Activated naive CD4-positive, alpha-beta T cell treated with anti-CD3 and anti-CD28 coated beads, Interleukin-2, amount 50 U/mL, for 24 hours (primary cell): ENCODE data around the gene ELL.
A peak's percentile ranks its signal among the peaks of the same experiment; 100 is the strongest.

Experiments
- H3K27ac Mint-ChIP-seq: one replicate; pipeline ENCODE4 v1.8.0; 2021; ENCODE audit warnings: mild to moderate bottlenecking, mixed read lengths
- H3K27me3 Mint-ChIP-seq: one replicate; pipeline ENCODE4 v1.8.0; 2021; ENCODE audit warnings: mixed read lengths
- H3K36me3 Mint-ChIP-seq: one replicate; pipeline ENCODE4 v1.8.0; 2021; ENCODE audit warnings: mixed read lengths
- H3K4me1 Mint-ChIP-seq: one replicate; pipeline ENCODE4 v1.8.0; 2021; ENCODE audit warnings: mixed read lengths
- H3K4me3 Mint-ChIP-seq: one replicate; pipeline ENCODE4 v1.8.0; 2021; ENCODE audit warnings: mild to moderate bottlenecking, mixed read lengths
- H3K9me3 Mint-ChIP-seq: one replicate; pipeline ENCODE4 v1.8.0; 2021; ENCODE audit warnings: mixed read lengths

ELL gene

DNA sequence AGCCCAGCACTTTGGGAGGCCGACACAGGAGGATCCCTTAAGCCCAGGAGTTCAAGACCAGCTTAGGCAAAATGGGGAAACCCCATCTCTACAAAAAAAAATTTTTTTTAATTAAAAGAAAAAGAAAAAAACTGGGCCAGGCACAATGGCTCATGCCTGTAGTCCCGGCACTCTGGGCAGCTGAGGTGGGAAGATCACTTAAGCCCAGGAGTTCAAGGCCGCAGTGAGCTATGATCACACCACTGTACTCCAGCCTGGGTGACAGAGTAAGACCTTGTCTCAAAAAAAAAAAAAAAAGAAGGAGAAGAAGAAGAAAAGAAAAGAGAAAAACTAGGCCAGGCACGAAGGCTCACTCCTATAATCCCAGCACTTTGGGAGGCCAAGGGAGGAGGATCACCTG is 4.3 kb downstream of the ELL start:
- Mint-ChIP-seq H3K9me3 (no peaks in the 10 kb centered on the region), H3K4me1 (peaks cover 45% of the 10 kb centered on the region), H3K27ac (no peak overlapping the region), H3K27me3 (no peaks in the 10 kb centered on the region), H3K36me3 (no peaks in the 10 kb centered on the region), H3K4me3 (no peak overlapping the region)

DNA sequence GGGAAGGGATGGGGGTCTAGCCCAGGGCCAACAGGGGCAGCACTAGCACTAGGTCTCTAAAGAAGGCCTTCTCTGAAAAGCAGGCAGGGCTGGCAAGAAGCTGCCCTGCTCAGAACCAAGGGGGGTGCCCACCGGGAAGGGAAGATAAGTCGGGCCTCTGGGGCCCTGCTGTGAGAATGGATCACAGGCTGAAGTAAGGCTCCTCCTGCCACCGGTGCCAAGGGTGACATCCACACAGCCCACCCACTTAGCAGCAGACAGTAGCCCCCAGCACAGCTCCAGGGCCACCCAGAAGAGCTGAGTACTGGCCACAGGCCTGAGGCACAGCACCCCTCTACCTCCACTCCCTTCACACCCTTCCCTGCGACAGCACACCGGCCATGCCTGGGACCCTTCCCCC is 5.9 kb downstream of the ELL start:
- Mint-ChIP-seq H3K4me3 (no peak overlapping the region), H3K27me3 (no peaks in the 10 kb centered on the region), H3K9me3 (no peaks in the 10 kb centered on the region), H3K4me1 (peaks cover 46% of the 10 kb centered on the region), H3K36me3 (no peaks in the 10 kb centered on the region), H3K27ac (no peak overlapping the region)

DNA sequence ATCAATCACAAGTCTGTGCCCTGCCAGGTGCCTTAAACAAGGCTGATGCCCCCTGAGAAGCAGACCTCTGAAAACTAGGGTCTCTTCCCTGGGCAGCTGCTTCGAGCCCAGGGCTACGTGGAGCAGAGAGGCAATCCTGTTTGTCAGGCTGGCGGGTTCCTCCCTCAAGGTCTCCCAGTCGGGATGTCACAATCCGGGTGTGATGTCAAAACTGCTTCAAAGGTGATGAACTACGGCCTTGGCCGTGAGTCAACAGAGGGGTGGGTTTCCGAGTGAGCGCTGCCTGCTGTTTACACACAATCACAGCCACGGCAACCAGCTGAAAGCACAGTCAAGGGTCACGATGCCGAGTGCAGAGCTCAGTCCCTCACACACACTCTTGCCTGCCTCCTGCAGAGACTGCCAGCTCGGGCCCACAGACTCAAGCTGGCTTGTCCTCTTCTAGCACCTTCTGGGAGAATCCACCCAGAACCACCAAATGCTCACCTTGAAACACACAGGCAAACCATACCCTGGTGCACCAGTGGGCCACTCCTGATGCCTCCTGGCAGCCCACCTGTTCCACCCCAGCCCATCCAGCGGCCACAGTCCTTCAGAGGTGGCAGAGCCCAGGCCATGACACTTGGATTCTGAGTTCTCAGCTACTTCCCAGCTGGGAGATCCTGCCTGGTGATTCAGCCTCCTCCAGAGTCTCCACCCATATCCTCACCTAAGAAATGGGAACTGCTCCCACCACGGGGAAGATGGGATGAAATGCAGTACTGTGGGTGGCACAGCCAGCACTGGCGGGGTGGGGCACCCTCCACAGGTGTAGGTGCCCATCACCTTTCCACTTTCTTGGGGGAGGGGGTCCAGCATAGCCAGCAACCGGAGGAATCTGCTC is 6.8 kb downstream of the ELL start:
- H3K27ac Mint-ChIP-seq = no peak overlapping the region
- H3K4me3 Mint-ChIP-seq = no peak overlapping the region
- no peaks in the 10 kb centered on the region for H3K9me3 Mint-ChIP-seq
- H3K36me3 Mint-ChIP-seq = no peaks in the 10 kb centered on the region
- no peaks in the 10 kb centered on the region for H3K27me3 Mint-ChIP-seq
- H3K4me1 Mint-ChIP-seq = peaks cover 46% of the 10 kb centered on the region

DNA sequence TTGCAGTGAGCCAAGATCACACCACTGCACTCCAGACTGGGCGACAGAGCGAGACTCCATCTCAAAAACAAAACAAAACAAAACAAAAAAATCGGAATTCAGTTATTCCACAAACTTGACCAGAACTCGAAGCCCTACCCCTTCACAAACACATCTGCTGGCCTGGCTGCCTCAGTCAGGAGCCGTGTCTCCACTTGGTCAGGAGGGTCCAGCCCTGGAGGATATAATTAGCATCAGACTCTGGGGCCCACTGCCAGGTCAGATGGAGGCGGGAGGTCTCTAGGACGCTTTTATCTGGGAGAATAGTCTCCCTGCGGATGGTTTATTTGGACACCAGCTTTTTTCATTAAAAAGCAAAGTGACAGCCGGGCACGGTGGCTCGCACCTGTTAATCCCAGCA is 8.0 kb downstream of the ELL start:
- peak overlapping the region; percentile 19 for H3K4me3 Mint-ChIP-seq
- no peak overlapping the region for H3K27ac Mint-ChIP-seq

DNA sequence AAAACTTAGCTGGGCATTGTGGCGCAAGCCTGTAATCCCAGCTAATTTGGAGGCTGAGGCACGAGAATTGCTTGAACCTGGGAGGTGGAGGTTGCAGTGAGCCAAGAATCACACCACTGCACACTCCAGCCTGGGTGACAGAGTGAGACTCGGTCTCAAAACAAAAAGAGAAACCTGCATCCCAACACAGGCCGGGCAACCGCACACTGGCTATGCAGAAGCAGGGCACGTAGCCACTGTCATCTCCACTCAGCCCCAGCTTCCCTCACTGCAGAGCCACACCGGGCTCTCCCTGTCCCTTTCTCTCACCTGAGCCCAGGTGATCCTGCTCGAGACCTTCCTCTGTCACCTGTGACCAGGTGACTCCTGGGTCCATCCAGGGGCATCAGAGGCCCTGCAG is 11.7 kb downstream of the ELL start:
- Mint-ChIP-seq H3K27ac (no peak overlapping the region), H3K9me3 (no peaks in the 10 kb centered on the region), H3K4me3 (no peak overlapping the region), H3K27me3 (no peaks in the 10 kb centered on the region), H3K4me1 (peaks cover 47% of the 10 kb centered on the region), H3K36me3 (no peaks in the 10 kb centered on the region)

More for the DNA sequence above, 8.0 kb downstream of the ELL start:
- no peaks in the 10 kb centered on the region for H3K36me3 Mint-ChIP-seq
- H3K4me1 Mint-ChIP-seq = peaks cover 41% of the 10 kb centered on the region
- no peaks in the 10 kb centered on the region for H3K27me3 Mint-ChIP-seq
- no peaks in the 10 kb centered on the region for H3K9me3 Mint-ChIP-seq

DNA sequence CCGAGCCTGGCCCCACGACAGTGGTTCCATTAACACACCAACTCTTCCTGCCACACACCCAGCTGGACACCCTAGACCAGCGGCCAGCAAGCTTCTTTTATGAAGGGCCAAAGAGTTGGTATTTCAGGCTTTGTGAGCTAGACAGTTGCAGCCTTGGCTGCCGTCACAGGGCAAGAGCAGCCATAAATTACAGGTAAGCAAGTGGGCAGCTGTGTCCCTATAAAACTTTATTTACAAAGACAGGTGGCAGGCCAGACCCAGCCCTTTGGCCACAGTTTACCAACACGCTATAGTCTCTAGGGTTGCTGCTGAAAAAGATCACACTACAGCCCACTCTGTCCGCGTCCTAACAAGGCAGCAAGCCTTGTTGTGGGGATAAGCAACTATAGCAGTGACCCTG is 13.3 kb downstream of the ELL start:
- Mint-ChIP-seq H3K27me3 (no peaks in the 10 kb centered on the region), H3K9me3 (no peaks in the 10 kb centered on the region), H3K27ac (no peak overlapping the region), H3K4me3 (no peak overlapping the region), H3K4me1 (peaks cover 49% of the 10 kb centered on the region), H3K36me3 (no peaks in the 10 kb centered on the region)

DNA sequence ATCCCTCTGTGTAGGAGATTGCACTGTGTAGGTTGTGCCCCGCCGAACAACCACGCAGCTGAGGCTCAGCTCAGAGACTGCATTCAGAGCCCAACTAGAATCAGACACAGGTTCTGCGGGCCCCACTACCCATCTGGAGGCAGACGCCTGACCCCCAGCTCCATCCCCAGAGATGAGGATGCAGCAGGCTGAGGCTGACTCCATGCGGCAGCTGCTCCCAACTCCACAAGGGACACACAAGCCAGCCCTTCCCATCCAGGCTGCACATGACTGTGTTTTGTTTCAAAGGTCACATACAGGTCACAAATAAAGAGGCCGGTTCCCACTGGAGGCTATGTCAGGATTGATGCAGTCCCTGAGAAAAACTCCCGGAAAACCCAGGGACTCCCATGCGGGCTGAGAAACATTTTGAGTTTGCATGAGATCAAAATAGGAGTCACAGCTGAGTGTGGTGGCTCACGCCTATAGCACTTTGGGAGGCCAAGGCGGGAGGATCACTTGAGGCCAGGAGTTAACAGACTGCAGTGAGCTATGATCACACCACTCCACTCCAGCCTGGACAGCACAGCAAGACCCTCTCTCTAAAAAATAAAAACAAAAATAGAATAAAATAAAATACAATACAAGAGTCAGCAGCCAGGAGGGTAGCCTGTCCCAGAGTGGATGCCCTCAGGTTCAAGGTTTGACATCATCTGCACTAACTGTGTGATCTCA is 14.0 kb downstream of the ELL start:
- H3K4me1 Mint-ChIP-seq = peaks cover 49% of the 10 kb centered on the region
- H3K4me3 Mint-ChIP-seq = peak overlapping the region; percentile 55
- no peaks in the 10 kb centered on the region for H3K9me3 Mint-ChIP-seq
- no peaks in the 10 kb centered on the region for H3K36me3 Mint-ChIP-seq
- H3K27me3 Mint-ChIP-seq = no peaks in the 10 kb centered on the region
- no peak overlapping the region for H3K27ac Mint-ChIP-seq

DNA sequence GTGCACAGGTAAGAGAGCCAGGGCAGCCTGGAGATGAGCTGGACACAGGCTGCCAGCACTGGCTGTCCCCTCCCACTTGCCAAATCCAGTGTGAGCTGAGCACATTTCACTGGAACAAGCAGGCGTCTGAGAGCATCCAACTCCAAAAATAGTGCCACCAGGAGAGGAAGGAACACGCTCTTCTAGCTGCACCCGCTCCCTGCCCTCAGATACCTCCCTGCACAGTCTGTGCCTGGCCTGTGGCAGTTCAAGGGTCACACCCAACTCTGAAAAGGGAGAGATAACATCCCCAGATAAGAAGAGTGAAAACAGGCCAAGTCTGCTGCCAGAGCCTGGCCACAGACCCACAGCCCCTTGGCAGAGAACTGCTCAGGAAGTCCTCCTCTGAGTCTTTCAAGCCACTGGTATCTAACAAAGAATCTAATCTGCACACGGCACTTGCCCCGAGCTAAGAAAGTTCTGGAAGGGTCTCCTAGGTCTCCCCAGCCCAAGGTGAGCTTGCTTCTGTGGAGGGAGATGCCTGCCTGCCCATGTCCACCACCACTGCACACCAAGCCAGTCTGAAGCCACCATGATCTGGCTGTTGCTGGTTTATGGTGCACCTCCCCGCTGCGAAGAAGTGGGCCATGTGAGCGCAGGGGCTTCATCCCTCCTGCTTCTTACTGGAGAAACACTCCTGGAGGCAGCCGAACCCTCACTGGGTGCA is 14.7 kb downstream of the ELL start:
- Mint-ChIP-seq H3K27me3 (no peaks in the 10 kb centered on the region), H3K36me3 (no peaks in the 10 kb centered on the region), H3K4me3 (peak overlapping the region; percentile 55), H3K4me1 (peaks cover 54% of the 10 kb centered on the region), H3K27ac (peak overlapping the region; percentile 32), H3K9me3 (no peaks in the 10 kb centered on the region)

DNA sequence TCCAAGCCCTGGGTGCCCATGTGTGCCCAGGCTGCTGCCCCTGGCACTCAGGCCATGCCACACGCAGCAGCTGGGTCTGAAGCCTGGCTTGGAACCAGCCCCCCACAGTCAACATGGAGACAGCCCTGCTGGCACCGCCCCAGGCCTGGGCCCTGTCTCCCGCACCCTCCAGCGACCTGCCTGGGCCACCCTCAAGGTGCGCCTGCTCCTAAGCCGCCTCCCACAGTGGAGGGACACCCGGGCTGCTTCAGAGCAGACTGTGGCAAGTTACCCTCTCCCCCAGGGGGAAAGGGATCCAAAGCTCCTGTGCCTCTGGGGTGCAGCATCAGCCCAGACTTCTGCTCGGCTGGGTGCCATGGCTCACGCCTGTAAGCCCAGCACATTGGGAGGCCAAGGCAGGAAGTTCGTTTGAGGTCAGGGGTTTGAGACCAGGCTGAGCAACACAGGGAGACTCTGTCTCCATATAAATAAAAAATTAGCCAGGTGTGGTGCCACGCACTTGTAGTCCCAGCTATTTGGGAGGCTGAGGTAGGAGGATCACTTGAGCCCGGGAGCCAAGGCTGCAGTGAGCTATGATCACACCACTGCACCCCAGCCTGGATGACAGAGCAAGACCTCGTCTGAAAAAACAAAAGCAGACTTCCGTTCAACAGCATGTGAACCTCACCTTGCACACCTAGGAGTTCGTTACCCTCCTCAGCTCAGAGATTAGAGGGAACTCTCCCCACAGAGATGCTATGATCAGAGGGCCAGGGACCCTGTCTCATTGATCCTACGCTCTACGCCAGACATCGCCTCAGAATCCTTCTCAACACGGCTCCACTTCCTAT is 15.6 kb downstream of the ELL start:
- Mint-ChIP-seq H3K9me3 (no peaks in the 10 kb centered on the region), H3K27ac (no peak overlapping the region), H3K4me3 (no peak overlapping the region), H3K27me3 (no peaks in the 10 kb centered on the region), H3K4me1 (peaks cover 60% of the 10 kb centered on the region), H3K36me3 (no peaks in the 10 kb centered on the region)

DNA sequence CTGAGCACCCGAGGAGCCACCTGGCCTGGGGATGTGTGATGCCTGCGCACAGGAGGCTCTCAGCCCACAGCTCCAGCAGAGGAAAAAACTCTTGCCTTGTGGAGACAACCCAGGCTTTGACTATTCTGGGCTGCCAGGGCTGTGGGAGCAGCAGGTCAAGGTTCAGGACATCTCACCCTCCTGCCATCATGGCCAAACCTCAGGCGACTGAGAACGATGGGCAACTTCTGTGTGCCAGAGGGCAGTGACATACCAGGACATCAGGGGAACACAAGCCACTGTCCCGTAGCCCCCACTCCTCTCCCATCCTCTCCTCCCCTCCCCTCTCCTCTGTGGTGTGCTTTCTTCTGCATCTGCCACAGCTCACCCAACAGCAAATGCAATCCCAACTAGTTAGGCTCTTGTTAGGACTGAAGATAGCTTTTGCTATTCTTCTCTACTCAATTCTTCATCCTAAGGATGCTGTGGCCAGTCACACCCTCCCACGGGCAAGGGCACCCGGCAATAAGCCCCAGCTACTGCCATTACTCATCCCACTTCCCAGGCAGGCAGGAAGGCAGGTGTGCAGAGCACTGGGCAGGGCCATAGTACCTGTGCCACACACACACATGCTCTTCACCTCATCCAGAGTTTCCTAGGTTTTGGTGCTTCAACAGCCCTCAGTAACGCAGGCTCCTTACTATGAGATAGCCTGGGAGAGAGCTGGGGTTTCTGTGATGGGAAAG is 16.8 kb downstream of the ELL start:
- H3K4me3 Mint-ChIP-seq = peak overlapping the region; percentile 26
- peaks cover 68% of the 10 kb centered on the region for H3K4me1 Mint-ChIP-seq
- H3K27me3 Mint-ChIP-seq = no peaks in the 10 kb centered on the region
- H3K36me3 Mint-ChIP-seq = no peaks in the 10 kb centered on the region
- H3K9me3 Mint-ChIP-seq = no peaks in the 10 kb centered on the region
- H3K27ac Mint-ChIP-seq = peak overlapping the region; percentile 51

DNA sequence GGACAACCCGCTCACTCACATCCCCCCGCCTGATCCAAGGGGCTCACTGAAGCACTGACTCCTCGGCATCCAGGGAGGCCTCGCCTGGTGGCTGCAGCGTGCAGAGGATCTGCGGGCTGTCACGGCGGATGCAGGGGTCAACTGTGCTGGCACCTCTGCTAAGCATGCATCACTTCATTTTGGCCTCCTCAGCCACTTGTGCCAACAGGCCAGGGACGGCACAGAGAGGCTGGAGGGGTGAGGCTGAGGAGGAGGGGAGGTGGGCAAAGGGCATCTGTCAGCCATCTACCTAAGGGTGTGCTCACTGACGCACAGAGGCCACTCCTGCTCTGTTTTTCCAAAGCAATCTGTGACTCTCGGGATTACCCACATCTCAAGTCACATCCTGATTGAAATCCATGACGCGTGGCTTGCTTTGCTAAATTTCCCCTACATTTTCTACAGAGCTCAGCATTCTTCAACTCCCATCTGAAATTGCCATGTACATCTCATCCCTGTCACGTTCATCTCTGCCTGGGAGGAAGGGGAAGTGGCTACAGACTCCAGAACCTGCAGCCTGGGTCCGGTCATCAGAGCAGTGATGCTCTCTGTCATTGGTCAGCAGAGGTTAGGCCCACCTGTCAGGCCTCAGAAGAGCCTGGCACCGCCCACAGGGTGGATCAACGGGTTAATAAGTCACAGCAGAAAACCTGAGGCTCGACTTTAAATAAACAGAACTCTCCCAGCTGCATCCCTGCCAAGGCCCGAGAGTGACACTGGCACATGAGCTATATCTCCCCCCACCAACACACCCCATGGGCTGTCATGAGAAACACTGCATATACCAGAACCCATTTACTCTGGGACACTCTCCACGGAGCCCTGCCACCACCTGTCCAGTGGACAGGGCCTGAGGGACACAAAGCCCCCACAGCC is 17.6 kb downstream of the ELL start:
- no peak overlapping the region for H3K4me3 Mint-ChIP-seq
- H3K36me3 Mint-ChIP-seq = no peaks in the 10 kb centered on the region
- H3K4me1 Mint-ChIP-seq = peaks cover 70% of the 10 kb centered on the region
- no peaks in the 10 kb centered on the region for H3K9me3 Mint-ChIP-seq
- no peaks in the 10 kb centered on the region for H3K27me3 Mint-ChIP-seq
- no peak overlapping the region for H3K27ac Mint-ChIP-seq

DNA sequence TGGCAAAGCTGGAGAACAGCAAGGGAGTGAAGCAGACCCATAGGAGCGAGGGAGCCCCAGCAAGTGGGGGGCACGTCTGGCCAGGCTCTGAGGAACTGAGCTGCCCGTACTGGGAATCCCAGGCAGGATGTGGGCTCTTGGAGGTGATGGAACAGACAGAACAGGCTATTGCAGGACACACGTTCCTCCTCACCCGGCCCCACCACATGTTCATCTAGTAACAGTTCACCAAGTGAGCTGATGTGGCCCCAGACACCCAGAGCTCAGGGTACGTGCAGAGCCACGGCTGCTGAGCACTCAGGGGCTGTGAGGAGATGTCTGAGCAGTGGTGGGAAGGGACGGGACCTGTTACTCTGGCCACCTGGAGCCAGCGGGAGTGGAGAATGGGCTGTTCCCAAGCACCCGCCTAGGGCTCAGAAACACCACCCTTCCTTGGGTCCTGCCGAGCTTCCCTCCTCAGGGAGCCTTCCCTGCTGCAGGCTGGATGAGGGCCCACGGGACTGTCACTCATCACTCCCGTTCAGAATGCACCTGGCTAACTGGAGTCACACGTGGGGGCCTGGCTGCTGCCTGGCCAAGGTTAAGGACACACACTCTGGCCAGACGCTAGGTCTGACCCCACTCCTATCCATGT is 18.4 kb downstream of the ELL start:
- Mint-ChIP-seq H3K27me3 (no peaks in the 10 kb centered on the region), H3K36me3 (no peaks in the 10 kb centered on the region), H3K27ac (no peak overlapping the region), H3K9me3 (no peaks in the 10 kb centered on the region), H3K4me1 (peaks cover 75% of the 10 kb centered on the region), H3K4me3 (peak overlapping the region; percentile 19)

DNA sequence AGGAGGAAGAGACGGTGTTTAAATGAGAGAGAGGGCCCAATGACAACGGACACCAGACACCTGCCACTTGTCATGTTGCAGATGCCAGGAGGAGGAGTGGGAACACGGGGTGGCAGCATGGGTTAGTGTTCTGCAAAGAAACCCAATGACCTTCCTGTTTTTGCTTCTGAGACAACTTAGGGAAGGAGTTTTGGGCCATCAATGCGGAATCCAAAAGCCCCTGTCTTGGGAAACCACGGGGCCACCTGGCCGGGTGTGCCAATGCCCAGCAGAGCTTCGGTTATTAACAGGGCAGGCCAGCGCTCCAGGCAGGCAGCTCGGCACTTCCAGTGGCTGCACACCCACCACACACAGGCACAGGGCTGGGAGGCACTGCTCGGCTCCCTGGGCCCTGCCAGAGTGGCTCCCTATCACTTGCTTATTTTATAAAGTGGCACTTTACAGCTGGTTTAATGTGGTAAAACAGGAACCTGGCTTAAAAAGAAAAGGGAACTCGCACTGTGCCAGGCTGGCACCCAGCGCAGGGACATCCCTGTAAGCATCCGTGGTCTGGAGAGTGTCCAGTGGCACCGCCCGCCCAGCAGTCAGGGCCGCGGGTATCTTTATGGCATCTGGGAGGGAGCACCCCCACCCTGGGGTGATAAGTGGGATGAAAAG is 19.1 kb downstream of the ELL start:
- Mint-ChIP-seq H3K4me1 (peaks cover 77% of the 10 kb centered on the region), H3K9me3 (no peaks in the 10 kb centered on the region), H3K36me3 (no peaks in the 10 kb centered on the region), H3K4me3 (peak overlapping the region; percentile 19), H3K27me3 (no peaks in the 10 kb centered on the region), H3K27ac (no peak overlapping the region)
